Posterior vena cava (tissue), 2 donors: ENCODE results near the gene ARHGAP20. TPM values are rescaled to one million over a fixed set of nuclear protein-coding genes. Genes with fewer than 3 reads are reported as not detected.

Experiments used
- DNase-seq: peaks from one replicate; pipeline ENCODE4 v3.0.0-alpha.2; 2020; ENCODE audit warnings: low spot score
- intact Hi-C, 2 donors: fragments of 100-400 bp; cut with DNase I; formaldehyde crosslinking; loops; one replicate each; pipeline versions ENCODE4 v1.14.1 to v1.14.2; 2022 to 2023
- total RNA-seq, 2 donors: library from RNA; stranded (reverse); fragmentation: NEBNext Ultra II Directional; extraction: Animal tissue kit (Norgen Biotek cat#: 25700); gene quantifications; one replicate each; pipeline ENCODE4 v1.2.1, GENCODE V29; 2021
- donor health status: DM: yes; HTN: yes; CAD: no.
- donor health status: DM: yes; HTN: yes; CAD: no.

Gene ARHGAP20
- total RNA-seq, 2 donors from 2014 or later, result 8.6 TPM

GRCh38 chr11:110720431-110721275 lies 8.4 kb upstream of the ARHGAP20 start:
- intact Hi-C loops, result no loop called here
- DNase-seq, result no peak

GRCh38 chr11:110716361-110716760 lies 4.1 kb upstream of the ARHGAP20 start:
- intact Hi-C loops, result no loop called here
- DNase-seq, result no peak

GRCh38 chr11:110715541-110715940 lies 3.3 kb upstream of the ARHGAP20 start:
- intact Hi-C loops, result no loop called here
- DNase-seq, result no peak

DNA sequence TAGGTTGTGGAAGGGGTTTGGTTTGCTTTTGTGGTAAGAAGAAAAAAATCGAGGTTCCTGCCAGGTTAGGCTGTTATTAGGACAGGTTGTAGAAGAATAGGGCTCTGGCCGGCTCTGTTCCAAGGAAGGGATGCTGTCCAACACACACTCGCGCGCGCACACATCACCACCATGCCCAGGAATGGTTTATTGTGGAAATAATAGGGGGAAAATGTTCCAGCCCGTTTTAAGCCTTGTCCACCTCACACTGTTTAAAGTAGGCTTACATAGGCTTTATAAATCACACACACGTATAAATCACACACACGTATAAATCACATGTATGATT lies 1.2 kb upstream of the ARHGAP20 start:
- intact Hi-C loops, result loop anchor here (5.0 kb wide), 2 partner anchors 514 to 519 kb away; no protein-coding TSS in a partner anchor
- peak; percentile 69 for DNase-seq

- peak; percentile 77 for DNase-seq
- intact Hi-C loops, result loop anchor here (5.0 kb wide), 2 partner anchors 514 to 519 kb away; no protein-coding TSS in a partner anchor
Measured at GRCh38 chr11:110712659-110713448, 617 bp upstream of the ARHGAP20 start.

GRCh38 chr11:110711448-110711775 lies 825 bp downstream of the ARHGAP20 start:
- intact Hi-C loops, result loop anchor here (5.0 kb wide), 2 partner anchors 516 to 521 kb away; no protein-coding TSS in a partner anchor
- DNase-seq, result no peak

GRCh38 chr11:110710628-110711381 lies 1.4 kb downstream of the ARHGAP20 start:
- DNase-seq, result peak; percentile 81

DNA sequence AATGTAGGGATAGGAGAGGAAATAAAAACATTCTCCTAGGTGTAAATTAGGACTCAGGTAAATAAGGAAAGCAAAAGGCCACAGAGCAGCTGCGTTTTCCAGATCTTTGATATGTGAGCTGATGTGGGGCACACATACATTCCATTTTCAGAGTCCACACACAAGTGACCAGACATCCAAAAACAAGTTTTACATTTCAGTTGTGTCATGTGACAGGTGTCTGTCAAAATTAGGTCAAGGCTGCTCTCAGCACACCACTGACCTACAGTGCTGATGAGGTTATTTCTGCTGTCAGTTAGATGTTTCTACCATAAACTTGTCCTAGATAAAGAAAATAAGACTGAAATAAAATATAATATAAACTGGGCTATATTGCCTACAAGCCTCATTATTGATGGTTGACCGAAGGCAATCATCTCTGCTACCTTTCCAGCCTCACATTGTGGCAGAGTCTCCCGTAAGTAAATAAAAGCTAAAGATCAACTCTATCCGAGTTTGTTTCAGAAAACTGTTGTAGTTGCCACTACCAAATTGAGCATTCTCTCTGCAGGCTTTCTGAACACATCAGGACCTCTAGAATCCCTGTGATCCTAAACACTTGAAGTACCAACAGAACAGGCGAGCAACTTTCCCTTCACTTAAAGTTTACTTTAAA lies 7.9 kb downstream of the ARHGAP20 start:
- no peak for DNase-seq
- intact Hi-C loops, result no loop called here

More at GRCh38 chr11:110710628-110711381, 1.4 kb downstream of the ARHGAP20 start:
- intact Hi-C loops, result loop anchor here (5.0 kb wide), 2 partner anchors 516 to 521 kb away; no protein-coding TSS in a partner anchor

DNA sequence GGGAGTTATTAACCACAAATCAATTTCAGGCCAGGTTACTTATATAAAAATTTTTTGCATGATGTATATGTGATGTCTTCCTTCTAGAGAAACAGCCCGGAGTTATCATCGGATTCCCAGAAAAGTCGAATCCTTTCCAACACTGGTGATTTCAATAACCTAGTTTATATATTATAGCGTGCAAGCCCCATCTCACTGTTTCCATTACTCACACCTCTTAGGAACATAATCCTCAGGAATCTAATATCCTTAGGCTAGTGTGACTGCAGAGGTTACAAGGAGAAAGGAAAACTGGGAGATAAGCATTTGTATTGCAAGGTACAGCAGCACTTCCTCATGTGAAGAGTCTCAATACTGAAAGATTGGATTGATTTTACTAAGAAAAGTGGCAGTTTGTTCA lies 20.3 kb downstream of the ARHGAP20 start:
- intact Hi-C loops, result no loop called here
- DNase-seq, result no peak

DNA sequence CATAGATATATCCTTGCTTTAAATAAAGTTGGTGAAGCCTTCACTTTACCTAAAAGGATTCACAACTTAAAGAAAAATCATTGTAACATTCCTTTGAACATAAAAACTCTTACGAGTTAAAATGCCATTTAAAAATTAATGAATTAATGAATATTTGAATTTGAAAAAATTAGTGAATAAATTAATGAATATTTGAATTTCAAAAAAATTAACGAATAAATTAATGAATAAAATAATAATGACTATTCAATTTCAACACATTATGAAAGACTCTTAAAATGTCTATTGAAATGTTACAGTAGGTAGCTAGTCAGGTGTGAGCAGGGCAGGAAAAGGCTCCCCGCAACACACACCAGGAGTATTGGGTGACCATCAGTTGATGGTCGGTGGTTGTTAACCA lies 22.9 kb downstream of the ARHGAP20 start:
- DNase-seq, result no peak
- intact Hi-C loops, result no loop called here

DNA sequence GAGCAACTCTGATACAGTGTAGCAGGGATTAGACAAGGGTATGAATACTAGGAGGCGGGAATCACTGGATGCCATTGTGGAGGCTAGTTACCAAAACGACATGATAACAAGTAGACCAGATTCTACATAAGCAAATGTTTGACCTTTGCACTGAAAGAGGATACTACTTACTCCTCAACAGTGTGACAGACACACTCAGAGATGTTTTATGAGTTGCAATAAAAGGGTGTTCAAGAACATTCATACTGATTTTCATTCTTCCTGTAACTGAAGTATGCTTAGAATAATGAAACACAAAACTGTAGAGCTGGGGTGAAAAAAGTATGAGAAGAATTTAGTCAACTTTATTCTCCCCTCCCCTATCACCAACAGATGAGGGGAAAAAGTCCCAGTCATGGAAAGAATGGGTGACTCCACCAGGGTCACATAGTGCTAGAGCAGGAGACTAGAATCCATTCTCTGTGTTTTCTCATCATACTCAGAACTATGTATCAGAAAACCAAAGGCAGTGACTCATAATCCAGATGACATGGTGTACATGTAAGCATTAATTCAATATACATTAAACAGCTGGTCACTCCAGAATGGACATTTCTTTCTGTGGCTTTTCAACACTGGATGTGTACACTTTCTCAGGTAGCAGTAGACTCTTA lies 32.8 kb downstream of the ARHGAP20 start:
- intact Hi-C loops, result no loop called here
- DNase-seq, result no peak

DNA sequence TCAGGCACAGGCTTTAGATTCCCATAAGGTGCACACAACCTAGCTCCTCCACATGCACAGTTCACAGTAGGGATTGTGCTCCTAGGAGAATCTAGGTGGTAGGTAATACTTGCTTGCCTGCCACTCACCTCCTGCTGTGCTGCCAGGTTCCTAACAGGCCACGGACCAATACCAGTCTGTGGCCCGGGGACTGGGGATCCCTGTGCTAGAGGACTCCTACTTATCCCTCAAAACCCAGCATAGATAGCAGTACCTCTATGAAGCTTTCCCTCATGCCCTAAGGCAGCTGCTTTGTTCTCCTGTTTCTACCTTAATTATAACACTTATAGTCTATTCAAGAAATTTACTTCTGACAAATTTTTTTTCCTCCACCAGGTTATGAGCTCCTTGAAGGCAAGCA lies 36.7 kb downstream of the ARHGAP20 start:
- no peak for DNase-seq
- intact Hi-C loops, result no loop called here

- no peak for DNase-seq
- intact Hi-C loops, result no loop called here
Measured at GRCh38 chr11:110665689-110666465, 46.4 kb downstream of the ARHGAP20 start.

- no peak for DNase-seq
- intact Hi-C loops, result no loop called here
Measured at GRCh38 chr11:110655967-110656366, 56.3 kb downstream of the ARHGAP20 start.

DNA sequence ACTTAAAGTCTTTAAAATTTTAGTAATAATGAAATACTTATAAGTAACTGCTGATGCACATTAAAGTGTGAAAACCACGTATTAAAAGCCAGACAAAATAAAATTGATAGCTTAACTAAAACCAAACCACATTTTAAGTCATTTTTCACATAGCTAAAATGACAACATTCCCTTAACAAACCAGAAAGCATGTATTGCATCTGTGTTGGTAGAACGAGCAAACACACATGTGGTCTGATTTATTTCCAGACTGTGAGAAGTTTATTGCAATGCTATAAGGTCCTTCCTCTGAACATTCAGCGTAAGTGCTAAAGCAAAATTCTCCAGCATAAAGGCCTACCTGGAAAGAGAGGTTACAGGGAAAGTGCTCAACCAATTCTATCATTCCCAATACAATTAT lies 57.8 kb downstream of the ARHGAP20 start:
- DNase-seq, result no peak
- intact Hi-C loops, result no loop called here

DNA sequence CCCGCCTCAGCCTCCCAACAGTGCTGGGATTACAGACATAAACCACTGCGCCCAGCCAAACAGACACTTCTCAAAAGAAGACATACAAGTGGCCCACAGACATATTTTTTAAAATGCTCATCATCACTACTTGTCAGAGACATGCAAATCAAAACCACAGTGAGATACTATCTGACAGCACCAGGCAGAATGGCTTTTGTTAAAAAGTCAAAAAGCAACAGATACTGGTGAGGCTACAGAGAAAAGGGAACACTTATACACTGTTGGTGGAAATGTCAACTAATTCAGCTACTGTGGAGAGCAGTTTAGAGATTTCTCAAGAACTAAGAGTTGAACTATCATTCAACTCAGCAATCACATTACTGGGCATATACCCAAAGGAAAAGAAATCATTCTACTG lies 67.0 kb downstream of the ARHGAP20 start:
- intact Hi-C loops, result no loop called here
- no peak for DNase-seq

- no peak for DNase-seq
- intact Hi-C loops, result no loop called here
Measured at GRCh38 chr11:110634370-110634769, 77.9 kb downstream of the ARHGAP20 start.

DNA sequence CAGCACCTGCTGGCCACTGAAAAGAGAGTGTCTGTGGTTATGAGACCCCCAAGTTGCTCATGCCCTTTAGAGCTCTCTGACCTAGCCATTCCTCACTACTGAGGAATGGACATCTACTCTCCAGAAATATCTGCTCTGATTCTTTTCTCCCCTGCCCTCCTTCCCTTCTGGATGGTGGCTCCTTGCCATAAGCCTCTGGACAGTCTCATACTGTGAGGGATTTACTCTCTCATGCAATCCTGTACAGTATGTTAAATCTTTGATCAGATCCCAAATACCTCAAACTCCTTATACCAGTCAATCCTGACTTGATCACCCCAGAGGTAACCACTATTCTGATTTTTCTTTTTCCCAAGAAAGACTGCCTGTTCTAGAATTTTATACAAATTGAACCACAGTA lies 80.7 kb downstream of the ARHGAP20 start:
- no peak for DNase-seq
- intact Hi-C loops, result no loop called here
